GM12874 (cell line): ENCODE measurements around the gene NUP62.

Source experiments
- CTCF ChIP-seq: IDR thresholded peaks from 2 replicates; pipeline ENCODE4 v1.5.1; 2011; ENCODE audit warnings: low read depth, mild to moderate bottlenecking, control low read depth, low read length, moderate library complexity; ENCODE audit not compliant: insufficient read depth

The NUP62 gene

DNA sequence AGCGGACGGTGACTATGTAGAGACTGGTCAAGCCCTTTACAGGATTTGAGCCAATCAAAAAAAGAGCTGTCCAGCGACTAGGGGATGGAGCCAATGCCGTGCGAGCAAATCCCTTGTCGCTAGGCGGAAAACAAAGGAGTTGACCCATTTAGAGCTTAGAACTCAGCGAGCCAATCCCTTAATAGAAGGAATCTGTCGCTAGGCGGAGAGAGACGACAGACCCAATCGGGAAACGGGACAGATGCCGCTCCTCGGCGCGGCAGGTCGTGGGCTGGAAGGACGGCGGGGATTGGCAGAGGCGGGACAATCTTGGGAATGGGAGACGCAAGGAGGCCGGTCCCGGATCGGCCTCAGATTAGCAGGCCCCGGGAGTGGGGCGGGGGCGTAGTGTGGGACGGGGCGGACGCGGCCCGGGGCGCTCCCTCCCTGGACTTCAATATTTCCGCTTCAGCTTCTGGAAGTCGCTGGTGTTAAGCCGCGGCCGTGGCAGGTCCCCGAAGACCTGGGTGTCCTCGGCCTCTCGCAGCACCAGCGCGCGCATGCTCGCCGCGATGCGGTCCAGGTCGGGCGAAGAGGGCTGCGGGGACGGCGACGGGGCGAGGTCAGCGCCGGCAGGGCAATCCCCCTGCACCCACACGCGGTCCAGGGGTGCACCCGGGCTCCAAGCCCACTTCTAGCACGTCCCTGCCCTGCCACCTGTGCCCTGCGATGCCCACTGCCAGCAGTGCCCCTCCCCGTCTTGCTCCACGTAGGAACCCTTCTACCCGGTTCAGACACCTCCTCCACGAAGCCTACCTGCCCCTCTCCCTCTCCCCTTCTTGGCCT lies 59.6 kb downstream of the NUP62 start:
- TF ChIP-seq CTCF: no peak

- no peak for TF ChIP-seq CTCF
Observed at GRCh38 chr19:49869009-49869483, 60.3 kb downstream of the NUP62 start.

GRCh38 chr19:49866933-49867782 lies 62.1 kb downstream of the NUP62 start, which contains the start of gene PNKP:
Gene PNKP, minus strand, starts transcription at chr19:49867576. Its CDS starts 372 bp downstream, at chr19:49867204.
- TF ChIP-seq CTCF: no peak

DNA sequence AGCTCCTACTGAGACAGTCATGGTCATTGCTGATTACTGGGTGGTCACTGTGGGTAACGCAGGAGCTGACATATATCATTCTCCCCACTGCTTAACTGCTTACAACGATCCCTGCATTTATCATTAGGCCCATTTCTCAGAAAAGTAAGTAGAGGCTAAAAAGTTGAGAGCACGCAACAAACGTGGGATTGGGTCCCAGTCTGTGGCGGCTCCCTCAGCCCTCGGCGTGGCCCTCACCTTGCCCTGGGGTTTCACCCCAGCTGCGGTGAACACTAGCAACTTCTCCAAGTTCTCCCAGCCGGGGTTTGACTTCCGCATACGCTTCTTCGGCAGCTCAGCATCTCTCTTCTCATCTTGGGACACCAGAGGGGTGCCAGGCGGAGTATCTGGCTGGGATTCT lies 64.4 kb downstream of the NUP62 start:
- TF ChIP-seq CTCF: no peak

GRCh38 chr19:49863935-49864320 lies 65.4 kb downstream of the NUP62 start:
- TF ChIP-seq CTCF: no peak

GRCh38 chr19:49863254-49863934 lies 65.9 kb downstream of the NUP62 start:
- no peak for TF ChIP-seq CTCF
